ENCODE data around the gene LEPR.

GRCh38 chr1:65425697-65426096 lies 5.2 kb downstream of the LEPR start:
- TF ChIP-seq CTCF (IDR thresholded peaks at IDR 0.05) (no peak), POLR2A (IDR thresholded peaks at IDR 0.05) (no peak)

All from lower leg skin (tissue), 3 donors.